Measurements from ENCODE around the gene COL23A1. TPM values are rescaled to one million over a fixed set of nuclear protein-coding genes. Genes with fewer than 3 reads are reported as not detected.
A peak's percentile ranks its signal among the peaks of the same experiment; 100 is the strongest.

The COL23A1 gene
- total RNA-seq, 1 experiment from 2014 or later: 15.0 TPM

- TF ChIP-seq RORB (CRISPR knock-in tag; IDR thresholded peaks at IDR 0.05) (no peak), ZNF396 (CRISPR knock-in tag; IDR thresholded peaks at IDR 0.05; ENCODE audit: borderline replicate concordance) (no peak), JAZF1 (CRISPR knock-in tag; IDR thresholded peaks at IDR 0.05) (no peak), IRF2 (CRISPR knock-in tag; IDR thresholded peaks at IDR 0.05; ENCODE audit: borderline replicate concordance, low read depth) (no peak), PRDM15 (CRISPR knock-in tag; IDR thresholded peaks at IDR 0.05) (no peak)
These were observed 172.2 kb downstream of the COL23A1 start (continued) for GRCh38 chr5:178418031-178418430.

GRCh38 chr5:178417391-178417811 lies 172.8 kb downstream of the COL23A1 start:
- H3K36me3 Mint-ChIP-seq: no peaks in the 10 kb centered on the region
- ATAC-seq: peak; percentile 44

GRCh38 chr5:178416919-178417318 lies 173.3 kb downstream of the COL23A1 start:
- Mint-ChIP-seq H3K27me3 (ENCODE audit: low read depth) (no peaks in the 10 kb centered on the region), H3K36me3 (no peaks in the 10 kb centered on the region), H3K9me3 (no peaks in the 10 kb centered on the region), H3K4me3 (no peak overlapping the region), H3K4me1 (peaks cover 44% of the 10 kb centered on the region), H3K27ac (peak overlapping the region; percentile 20; the same call in 1 of the 2 replicates)
- DNase-seq (ENCODE audit: low spot score) (no peak), ATAC-seq (no peak)
- POLR2A ChIA-PET: no interaction called here
- CTCF ChIA-PET: interaction anchor here (0.7 to 2.7 kb wide), 4 partner anchors 44 to 235 kb away, joined by 3 to 17 read pairs (median 4); partner anchors contain the start of gene COL23A1
- TF ChIP-seq ESRRA (CRISPR knock-in tag; IDR thresholded peaks at IDR 0.05; ENCODE audit: borderline replicate concordance) (no peak), ZNF423 (CRISPR knock-in tag; IDR thresholded peaks at IDR 0.05) (no peak), ZNF416 (CRISPR knock-in tag; IDR thresholded peaks at IDR 0.05) (no peak), ATF2 (CRISPR knock-in tag; IDR thresholded peaks at IDR 0.05; ENCODE audit: borderline replicate concordance, low read depth) (no peak), ZNF425 (CRISPR knock-in tag; conservative IDR thresholded peaks at IDR 0.05) (no peak), FOXJ3 (CRISPR knock-in tag; IDR thresholded peaks at IDR 0.05; ENCODE audit: borderline replicate concordance) (no peak), USF2 (CRISPR knock-in tag; IDR thresholded peaks at IDR 0.05) (no peak), CDX4 (CRISPR knock-in tag; IDR thresholded peaks at IDR 0.05; ENCODE audit: borderline replicate concordance) (no peak), ZNF317 (CRISPR knock-in tag; IDR thresholded peaks at IDR 0.05; ENCODE audit: borderline replicate concordance, low read depth) (no peak), ATF6 (CRISPR knock-in tag; IDR thresholded peaks at IDR 0.05) (no peak)

More at GRCh38 chr5:178417391-178417811, 172.8 kb downstream of the COL23A1 start:
- H3K4me1 Mint-ChIP-seq: peaks cover 49% of the 10 kb centered on the region
- DNase-seq (ENCODE audit: low spot score): no peak
- TF ChIP-seq E2F4 (CRISPR knock-in tag; IDR thresholded peaks at IDR 0.05; ENCODE audit: borderline replicate concordance, low read depth): no peak
- no peak for TF ChIP-seq ATF3 (CRISPR knock-in tag; conservative IDR thresholded peaks at IDR 0.05)
- TF ChIP-seq KAT7 (CRISPR knock-in tag; IDR thresholded peaks at IDR 0.05; ENCODE audit: borderline replicate concordance): no peak
- H3K27ac Mint-ChIP-seq: peak overlapping the region; percentile 20; the same call in 1 of the 2 replicates
- H3K9me3 Mint-ChIP-seq: no peaks in the 10 kb centered on the region
- no peak overlapping the region for H3K4me3 Mint-ChIP-seq
- POLR2A ChIA-PET: no interaction called here
- H3K27me3 Mint-ChIP-seq (ENCODE audit: low read depth): no peaks in the 10 kb centered on the region
- CTCF ChIA-PET: interaction anchor here (0.7 to 2.7 kb wide), 5 partner anchors 44 to 236 kb away, joined by 3 to 17 read pairs (median 5); partner anchors contain the start of gene COL23A1
